CD4-positive, alpha-beta T cell treated with Interleukin-4 for 1 hour (primary cell): ENCODE measurements around the gene UPP2.
A peak's percentile ranks its signal among the peaks of the same experiment; 100 is the strongest.

ENCODE experiments used
- DNase-seq, 2 donors: peaks; one replicate each; pipeline ENCODE4 v3.0.0-alpha.2; 2020 to 2022

The UPP2 gene

DNA sequence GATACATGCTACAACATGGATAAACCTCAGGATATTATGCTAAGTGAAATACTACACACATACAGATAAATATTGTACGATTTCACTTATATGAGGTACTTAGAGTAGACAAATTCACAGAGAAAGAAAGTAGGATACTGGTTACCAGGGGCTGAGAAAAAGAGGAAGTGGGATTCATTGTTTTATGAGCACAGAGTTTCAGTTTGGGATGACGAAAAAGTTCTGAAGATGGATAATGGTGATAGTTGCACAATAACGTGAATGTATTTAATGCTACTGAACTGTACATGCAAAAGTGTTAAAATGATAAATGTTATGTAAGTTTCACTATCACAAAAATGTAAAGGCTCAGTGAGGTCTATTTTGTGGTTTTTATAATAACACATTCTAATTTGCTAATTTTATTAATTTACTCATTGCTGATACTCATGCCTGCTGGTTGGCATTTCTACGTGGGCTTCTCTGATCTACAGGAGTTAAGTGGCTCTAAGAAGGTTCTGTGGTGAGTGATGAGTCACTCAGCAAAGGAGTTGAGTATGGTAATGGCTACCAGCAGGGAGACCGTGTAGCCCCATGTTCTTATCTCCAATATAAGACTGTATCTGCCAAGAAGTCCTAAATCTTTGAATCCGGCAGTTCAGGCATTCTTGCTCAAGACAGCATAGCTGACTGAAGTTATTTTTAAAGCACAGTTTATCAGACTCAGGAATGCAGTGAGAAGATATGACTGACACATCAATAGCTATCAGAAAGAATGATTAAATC lies 41.1 kb downstream of the UPP2 start:
- peak in 1 of 2 donors; percentile 6 for DNase-seq

DNA sequence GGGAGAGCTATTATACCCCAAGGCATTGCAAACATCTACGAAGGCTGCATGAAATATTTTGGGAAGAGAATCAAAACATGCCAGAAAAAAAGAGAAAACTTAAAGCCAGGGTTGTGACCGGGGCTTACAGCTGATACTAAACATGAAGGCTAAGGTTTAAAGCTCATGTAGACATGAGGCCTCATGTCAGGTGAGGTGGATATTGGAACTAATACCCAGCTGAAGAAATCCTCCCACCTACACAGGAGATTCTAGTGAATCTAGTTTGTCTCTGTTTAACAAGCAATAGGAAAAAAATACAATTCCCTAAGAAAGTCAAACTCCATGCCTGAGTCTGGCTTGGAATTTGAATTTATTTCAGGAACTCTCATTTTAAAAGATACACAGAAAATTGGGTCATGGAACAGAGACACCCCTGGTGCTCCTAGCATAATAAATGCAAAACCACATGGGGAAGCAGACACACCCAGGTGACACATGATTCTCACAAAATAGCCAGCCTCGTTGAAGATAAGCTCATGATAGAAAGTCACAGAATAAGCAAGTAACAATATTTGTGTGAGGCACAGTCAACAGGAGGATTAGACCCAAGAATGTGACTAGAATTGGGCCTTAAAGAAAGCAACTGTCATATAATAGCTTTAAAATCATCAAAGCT lies 42.2 kb downstream of the UPP2 start:
- DNase-seq = no peak

DNA sequence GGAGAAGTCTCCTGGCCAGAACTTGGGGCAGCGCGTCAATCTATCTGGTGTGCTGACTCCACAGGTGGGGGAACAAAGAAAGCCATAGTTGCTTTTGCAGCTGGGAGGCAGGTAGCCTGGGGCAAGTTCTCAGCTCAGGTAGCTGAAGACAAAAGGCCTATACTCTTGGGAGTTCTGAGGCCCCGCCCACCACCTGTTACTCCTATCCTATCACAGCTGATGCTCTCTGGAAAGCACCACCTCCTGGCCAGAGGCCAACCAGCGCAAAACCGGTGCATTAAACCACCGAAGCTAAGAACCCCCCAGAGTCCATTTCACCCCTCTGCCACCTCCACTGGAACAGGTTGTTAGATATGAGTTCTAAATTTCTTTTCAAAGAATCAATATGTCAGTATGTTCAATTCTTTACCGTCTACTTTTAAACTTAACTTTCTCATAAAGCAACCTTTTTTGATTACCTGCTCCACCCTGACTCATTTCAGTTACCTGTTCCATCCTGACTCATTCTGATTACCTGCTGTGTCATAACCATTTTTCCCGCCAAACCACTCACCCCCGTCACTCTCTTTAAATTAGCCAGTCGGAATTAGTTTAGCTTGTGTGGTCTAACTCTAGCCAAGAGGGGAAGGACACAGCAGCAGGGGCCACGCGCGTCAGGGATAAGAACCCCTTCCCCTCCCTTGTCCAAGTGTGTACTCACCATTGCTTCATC lies 43.4 kb downstream of the UPP2 start:
- no peak for DNase-seq

DNA sequence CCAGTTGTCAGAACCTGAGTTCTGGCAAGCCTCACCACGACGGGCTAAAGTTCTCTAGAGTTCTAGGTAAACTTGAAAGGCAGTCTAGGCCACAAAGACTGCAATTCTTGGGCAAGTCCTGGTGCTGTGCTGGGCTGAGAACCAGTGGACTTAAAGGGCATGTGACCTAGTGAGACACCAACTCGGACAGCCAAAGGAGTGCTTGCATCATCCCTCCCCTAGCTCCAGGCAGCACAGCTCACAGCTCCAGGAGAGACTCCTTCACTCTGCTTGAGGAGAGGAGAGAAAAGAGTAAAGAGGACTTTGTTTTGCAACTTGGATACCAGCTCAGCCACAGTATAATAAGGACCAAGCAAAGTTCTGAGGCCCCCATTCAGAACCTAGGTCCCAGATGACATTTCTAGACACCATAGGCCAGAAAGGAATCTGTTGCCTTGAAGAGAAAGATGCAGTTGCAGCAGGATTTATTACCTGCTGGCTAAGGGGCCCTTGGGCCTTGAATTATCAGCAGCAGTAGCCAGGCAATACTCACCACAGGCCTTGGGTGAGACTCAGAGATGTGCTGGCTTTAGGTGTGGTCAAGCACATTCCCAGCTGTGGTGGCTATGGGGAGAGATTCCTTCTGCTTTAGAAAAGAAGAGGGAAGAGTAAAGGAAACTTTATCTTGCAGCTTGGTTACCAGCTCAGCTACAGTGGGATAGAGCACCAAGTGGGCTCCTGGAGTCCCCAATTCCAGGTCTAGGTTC lies 51.8 kb downstream of the UPP2 start:
- DNase-seq = no peak

DNA sequence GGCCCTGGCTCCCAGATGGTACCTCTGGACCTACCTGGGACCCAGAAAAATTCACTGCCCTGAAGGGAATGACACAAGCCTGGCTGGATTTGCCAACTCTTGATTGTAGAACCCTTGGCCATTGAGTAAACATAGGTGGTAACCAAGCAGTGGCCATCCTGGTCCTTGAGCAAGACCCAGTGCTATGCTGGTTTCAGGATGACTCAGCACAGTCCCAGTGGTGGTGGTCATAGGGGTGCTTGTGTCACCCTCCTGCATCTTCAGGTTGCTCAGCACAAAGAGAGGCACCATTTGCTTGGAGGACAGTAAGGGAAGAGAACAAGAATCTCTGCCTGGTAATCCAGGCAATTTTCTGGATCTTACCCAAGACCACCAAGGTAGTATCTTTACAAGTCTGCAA lies 52.9 kb downstream of the UPP2 start:
- no peak for DNase-seq

DNA sequence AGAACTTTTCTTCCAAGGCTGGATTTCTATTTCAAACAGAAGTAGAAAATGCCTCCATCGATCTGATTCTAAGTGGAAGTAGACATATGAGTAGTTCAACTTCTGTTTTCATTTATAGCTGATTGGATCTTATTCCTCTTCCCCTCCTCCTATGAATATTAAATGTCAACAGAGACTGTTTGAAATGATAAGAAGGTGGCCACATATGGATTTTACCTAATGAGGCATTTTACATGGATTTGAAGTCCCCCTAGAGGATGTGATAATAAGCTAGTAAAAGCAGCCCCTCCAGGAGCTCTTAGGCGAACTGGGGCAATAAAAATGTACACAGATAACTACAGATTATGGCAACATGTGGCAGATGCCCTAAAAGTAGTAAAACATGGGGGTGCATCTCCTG lies 71.0 kb downstream of the UPP2 start:
- DNase-seq = no peak

DNA sequence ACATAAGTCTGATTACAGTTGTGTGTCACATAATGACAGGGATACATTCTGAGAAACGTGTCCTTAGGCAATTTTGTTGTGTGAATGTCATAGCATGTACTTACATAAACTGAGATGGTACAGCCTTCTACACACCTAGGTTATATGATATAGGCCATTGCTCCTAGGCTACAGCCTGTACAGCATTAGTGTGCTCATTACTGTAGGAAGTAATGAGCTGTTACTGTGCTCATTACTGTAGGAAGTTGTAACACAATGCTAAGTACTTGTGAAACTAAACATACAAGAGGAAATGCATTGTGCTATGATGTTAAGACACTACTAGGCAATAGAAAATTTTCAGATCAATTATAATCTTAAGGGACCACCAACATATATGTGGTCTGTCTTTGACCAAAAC lies 72.8 kb downstream of the UPP2 start:
- no peak for DNase-seq

DNA sequence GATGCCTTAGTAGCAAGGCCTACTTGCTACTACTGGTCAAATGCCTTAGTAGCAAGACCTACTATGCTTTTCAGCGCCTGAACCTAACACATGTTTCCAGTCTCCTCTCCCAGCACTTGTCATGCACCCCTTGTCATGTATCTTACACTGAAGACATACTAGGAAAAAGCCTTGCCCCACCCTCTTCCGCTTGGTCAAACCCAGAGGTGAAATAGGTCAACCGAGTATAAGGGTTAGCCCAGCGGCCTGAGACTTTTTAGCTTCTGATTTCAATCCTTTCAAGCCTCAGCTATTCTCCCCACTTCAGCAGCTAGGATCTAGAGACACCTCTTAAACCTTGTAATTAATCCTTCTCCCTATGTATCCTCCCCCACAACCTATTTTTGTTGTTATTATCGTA lies 73.3 kb downstream of the UPP2 start:
- no peak for DNase-seq

DNA sequence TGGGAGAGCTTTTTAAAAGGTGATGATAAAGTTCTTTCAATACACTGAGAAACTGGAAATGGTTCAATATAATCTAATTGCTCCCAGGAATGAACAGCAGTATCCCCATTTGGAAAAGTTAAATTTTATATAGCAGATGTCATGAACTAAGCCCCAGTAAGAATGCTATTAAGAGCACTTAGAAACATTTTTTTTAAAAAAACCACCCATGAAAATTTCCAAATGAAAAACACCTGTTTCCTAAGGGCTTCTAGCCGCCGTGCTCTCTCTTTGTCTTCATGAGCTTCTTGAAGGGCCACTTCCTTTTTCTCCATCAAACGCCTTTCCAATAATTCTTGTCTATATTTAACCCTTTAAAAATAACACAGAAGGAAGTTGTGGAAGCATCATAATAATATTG lies 77.0 kb downstream of the UPP2 start:
- DNase-seq = no peak

DNA sequence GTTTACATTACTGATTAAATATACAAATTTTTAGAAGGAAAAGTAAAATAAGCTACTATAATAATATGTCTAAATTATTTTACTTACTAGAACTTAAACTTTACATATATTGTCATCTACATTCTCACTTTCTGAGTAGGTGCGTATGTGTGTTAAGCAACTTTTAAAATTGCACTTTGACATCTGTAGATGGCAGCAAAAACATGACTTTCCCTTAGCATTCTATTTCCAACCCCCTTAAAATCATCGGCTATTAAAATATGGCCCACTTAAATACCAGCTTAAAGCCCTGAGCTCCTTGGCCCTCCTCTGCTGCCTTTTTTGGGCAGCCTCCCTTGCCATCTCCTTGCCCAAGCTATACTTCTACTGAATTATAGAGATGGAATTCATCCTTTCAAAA lies 78.0 kb downstream of the UPP2 start:
- DNase-seq = no peak

DNA sequence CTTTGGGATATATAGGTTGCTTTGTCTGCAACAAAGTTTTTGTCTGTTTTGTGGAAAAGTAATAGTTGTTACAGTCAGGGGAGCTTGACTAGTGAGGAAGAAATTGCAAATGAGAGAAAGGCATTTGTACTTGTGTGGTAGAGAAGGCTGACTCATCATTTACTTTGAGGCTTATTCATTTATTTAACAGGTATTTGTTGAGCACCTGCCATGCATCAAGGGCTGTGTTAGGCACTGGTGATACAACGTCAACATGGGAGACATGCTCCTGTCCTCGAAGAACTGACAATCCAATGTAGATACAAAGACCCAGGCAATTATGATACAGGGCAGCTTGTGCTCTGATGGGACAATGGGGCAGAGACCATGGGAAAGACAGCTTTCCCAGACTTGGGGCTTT lies 79.5 kb downstream of the UPP2 start:
- DNase-seq = no peak

DNA sequence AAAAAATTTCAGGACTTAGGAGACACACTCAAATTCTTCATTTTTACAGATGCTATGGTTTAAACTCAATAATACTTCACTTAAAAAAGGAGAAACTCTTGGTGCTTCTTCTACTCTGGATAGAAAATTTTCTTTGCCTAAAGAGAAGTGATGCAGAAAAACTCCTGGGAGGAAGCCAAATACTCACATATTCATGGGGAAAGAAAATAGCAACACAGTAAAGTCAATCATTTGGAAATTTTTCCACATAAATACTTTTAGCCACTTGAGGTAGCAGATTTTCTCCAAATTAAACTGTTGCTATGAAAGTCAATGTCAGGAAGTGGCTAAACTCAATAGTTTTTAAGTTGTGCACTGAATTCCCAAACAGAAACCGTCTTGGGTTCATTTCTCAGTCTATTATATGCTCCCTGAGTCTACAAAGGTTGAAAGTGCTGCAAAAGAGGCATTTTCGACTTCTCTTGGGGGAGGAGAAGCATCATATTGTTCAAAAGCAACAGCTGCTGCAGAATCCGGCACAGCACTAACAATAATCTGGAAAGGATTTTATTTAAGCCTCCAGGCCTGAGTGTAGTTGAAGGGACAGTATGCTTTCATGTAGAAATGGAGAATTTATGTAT lies 81.1 kb downstream of the UPP2 start:
- DNase-seq = no peak

DNA sequence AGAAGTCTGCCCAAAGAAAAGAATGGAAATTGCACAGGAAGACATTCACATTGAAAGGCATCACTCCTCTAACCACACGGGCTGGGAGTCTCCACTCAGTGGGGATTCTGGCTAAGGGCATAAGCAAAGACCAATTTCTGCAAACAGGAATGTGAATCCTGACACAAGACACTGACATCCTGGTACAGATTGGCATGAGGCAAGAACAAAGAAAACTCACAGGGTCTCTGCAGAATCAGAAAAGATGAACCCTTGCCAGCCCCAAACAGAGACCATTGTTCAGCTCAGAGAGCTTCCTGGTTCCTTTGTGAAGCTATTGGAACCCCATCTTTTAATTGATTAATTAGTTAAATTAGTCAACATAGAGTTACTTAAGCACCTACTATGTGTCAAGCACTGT lies 82.3 kb downstream of the UPP2 start:
- DNase-seq = no peak

DNA sequence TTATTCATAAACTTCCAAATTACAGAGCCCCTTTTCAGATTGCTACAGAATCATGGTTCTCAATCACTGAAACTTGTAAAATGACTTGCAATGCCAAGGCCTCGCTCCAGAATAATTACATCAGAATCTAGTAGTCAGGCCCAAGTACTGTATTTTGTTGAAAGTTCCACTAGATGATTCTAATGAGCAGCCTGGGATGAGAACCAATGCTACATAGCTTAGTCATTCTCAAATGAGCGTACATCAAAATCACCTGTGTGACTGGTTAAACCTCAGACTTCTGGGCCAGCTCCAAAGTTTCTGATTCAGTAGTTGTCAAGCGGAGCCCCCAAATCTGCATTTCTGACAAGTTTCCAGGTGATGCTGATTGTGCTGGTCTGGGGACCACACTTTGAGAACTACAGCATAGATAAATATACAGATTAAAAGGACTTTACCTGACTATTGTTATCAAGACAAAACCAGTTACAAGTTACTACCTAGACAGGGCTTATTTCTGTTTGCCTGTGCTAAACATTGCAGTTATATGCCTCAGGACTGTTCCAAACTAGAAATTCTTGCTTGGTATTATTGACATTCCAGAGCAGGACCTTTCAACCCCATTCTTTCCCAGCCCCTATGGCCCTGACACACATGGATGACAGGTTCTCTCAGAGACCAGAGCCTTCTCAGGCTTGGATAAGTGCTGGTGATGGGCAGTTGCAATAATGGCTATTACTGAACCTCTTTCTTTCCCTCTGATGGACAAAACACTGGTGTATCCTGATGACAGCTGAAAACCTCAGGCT lies 83.1 kb downstream of the UPP2 start:
- DNase-seq = no peak
